Measurements from ENCODE around the gene ABCA4. TPM values are rescaled to one million over a fixed set of nuclear protein-coding genes. Genes with fewer than 3 reads are reported as not detected.

The ABCA4 gene
- total RNA-seq, 1 donor from 2014 or later: not detected

DNA sequence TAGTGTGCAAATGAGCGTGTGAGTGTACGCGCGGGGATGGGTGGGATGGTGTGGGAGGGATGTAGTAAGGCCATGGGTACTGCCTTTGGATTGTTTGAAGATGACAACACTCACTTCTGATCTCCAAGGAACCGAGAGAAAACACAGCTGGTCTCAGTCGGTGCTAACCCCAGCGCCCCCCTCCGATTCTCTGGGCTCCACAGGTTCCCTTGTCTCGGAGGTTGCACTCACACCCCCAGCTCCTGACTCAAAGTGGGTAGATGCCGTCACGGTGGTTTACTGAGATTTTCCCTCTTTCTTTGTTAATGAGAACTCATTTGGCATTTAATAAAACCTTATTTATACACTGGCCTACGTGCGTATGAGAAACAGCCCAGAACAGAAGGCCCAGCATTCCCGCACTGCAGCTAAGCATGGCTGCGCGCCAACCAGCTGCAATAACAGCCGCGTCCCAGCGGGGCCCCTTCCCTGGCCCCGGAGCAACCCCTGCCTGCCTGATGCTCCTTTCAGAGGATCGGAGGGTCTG, 25.8 kb downstream of the ABCA4 start:
- no peak for ATAC-seq (ENCODE audit: low read depth)
- TF ChIP-seq, protein P1, sequence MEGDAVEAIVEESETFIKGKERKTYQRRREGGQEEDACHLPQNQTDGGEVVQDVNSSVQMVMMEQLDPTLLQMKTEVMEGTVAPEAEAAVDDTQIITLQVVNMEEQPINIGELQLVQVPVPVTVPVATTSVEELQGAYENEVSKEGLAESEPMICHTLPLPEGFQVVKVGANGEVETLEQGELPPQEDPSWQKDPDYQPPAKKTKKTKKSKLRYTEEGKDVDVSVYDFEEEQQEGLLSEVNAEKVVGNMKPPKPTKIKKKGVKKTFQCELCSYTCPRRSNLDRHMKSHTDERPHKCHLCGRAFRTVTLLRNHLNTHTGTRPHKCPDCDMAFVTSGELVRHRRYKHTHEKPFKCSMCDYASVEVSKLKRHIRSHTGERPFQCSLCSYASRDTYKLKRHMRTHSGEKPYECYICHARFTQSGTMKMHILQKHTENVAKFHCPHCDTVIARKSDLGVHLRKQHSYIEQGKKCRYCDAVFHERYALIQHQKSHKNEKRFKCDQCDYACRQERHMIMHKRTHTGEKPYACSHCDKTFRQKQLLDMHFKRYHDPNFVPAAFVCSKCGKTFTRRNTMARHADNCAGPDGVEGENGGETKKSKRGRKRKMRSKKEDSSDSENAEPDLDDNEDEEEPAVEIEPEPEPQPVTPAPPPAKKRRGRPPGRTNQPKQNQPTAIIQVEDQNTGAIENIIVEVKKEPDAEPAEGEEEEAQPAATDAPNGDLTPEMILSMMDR (IDR thresholded peaks at IDR 0.05): no peak
- H3K4me1 Mint-ChIP-seq: no peaks in the 10 kb centered on the region

DNA sequence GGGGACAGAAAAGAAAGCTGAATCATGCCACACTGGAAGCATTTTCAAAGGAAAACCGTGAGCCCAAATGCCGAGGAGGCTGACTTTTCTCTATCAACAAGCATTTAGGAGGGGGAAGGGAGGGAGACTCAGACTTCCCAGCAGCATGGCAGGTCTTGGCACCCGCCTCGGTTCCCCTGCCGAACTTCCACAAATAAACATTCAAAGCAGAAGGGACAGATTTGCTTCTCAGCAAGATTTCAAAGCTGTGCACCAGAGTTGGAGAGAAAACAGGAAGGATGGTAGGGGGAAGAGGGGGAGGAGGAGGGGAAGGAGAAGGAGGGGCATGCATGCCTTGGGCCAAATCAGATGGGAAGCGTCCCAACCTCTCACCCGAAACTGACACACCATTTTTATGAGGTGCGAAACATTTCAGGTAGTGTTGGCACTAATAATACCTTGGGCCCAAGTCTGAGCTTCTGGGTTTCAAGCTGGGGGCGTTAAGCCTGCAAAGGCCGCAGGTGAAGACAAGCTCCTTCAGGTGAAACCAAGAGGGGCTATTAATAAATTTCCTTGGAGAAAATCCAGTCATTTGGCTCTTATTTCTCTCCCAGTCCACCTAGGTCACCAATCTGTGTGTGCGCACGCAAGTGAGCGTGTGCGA, 26.4 kb downstream of the ABCA4 start:
- CTCF ChIA-PET: no interaction called here
- POLR2A ChIA-PET: no interaction called here
- TF ChIP-seq, protein P1 (IDR thresholded peaks at IDR 0.05): no peak
- peaks cover 23% of the 10 kb centered on the region for H3K27me3 Mint-ChIP-seq
- H3K36me3 Mint-ChIP-seq (ENCODE audit: low read depth): no peaks in the 10 kb centered on the region
- no peak overlapping the region for H3K4me3 Mint-ChIP-seq
- DNase-seq: no peak
- no peaks in the 10 kb centered on the region for H3K4me1 Mint-ChIP-seq
- intact Hi-C loops (cut with micrococcal nuclease): no loop called here
- H3K27ac Mint-ChIP-seq: no peak overlapping the region
- no peak for ATAC-seq (ENCODE audit: low read depth)
- no peaks in the 10 kb centered on the region for H3K9me3 Mint-ChIP-seq

More for the DNA sequence above, 25.8 kb downstream of the ABCA4 start:
- no peak overlapping the region for H3K4me3 Mint-ChIP-seq
- no peaks in the 10 kb centered on the region for H3K36me3 Mint-ChIP-seq (ENCODE audit: low read depth)
- H3K9me3 Mint-ChIP-seq: no peaks in the 10 kb centered on the region
- no peak for DNase-seq
- H3K27ac Mint-ChIP-seq: no peak overlapping the region
- ChIA-PET CTCF (no interaction called here), POLR2A (no interaction called here)
- H3K27me3 Mint-ChIP-seq: peaks cover 23% of the 10 kb centered on the region
- intact Hi-C loops (cut with micrococcal nuclease): no loop called here

DNA sequence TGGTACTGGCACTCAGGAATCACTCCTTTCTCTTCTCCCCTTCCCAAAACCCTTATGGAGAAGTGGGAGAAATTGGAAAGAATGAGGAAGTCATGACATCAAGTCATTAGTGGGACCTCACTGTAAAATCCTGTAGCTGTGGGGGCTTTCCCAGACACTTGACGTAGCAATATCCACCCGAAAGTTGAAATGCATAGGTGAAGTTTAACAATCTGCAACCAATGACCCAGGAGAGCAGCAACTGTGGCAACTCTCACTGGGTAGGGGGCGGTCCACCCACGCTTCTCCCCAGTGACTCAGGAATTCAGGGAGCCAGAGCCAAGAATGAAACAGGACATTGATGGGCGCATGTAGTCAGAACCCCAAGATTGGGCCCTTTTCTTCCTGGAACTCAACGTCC, 27.0 kb downstream of the ABCA4 start:
- TF ChIP-seq, protein P1 (IDR thresholded peaks at IDR 0.05): no peak
- Mint-ChIP-seq H3K4me1 (no peaks in the 10 kb centered on the region), H3K9me3 (no peaks in the 10 kb centered on the region), H3K36me3 (ENCODE audit: low read depth) (no peaks in the 10 kb centered on the region), H3K27ac (no peak overlapping the region), H3K27me3 (peaks cover 23% of the 10 kb centered on the region), H3K4me3 (no peak overlapping the region)
- CTCF ChIA-PET: no interaction called here
- POLR2A ChIA-PET: no interaction called here
- ATAC-seq (ENCODE audit: low read depth) (no peak), DNase-seq (no peak)
- intact Hi-C loops (cut with micrococcal nuclease): no loop called here

DNA sequence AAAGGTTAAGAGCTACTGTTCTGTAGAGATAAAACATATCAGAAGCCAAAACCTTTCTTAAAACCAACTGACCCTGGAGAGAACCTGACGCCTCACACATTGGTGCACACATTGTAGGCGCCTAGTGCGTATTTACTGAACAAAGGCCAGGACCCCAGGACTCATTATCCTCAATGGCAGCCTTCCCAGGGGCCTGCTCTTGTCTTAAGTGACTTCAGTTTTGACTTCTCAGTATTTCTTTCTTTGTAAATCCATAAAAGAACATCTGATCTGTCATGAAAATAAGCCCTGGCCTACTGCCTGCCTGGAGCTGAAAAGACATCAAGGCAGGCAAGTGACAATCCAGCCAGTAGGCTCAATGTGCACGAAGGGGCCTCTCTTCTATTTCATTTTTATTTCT, 27.6 kb downstream of the ABCA4 start:
- ChIA-PET CTCF (no interaction called here), POLR2A (no interaction called here)
- Mint-ChIP-seq H3K27me3 (peaks cover 25% of the 10 kb centered on the region), H3K9me3 (no peaks in the 10 kb centered on the region), H3K36me3 (ENCODE audit: low read depth) (no peaks in the 10 kb centered on the region), H3K27ac (no peak overlapping the region), H3K4me3 (no peak overlapping the region), H3K4me1 (no peaks in the 10 kb centered on the region)
- intact Hi-C loops (cut with micrococcal nuclease): no loop called here
- no peak for ATAC-seq (ENCODE audit: low read depth)
- no peak for DNase-seq
- TF ChIP-seq, protein P1 (IDR thresholded peaks at IDR 0.05): no peak

DNA sequence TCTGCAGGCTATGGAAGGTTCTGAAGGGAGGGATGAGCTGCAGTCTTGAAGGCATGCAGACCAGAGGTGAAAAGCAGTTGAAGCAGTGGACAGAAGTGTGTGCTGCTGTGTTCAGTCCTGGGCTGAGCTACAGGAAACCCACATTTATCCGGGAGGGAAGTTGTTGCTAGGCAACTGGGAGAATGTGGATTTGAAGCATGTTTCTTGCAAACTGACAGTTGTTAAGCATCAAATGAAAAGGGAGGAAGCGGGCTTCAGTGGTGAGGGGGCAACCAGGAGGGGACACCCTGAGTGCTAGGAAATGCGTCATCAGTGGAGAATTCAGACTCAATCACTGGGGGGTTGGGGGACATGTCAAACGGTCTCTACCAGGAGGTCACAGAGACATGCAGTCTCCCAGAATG, 28.7 kb downstream of the ABCA4 start:
- CTCF ChIA-PET: no interaction called here
- POLR2A ChIA-PET: no interaction called here
- H3K4me1 Mint-ChIP-seq: no peaks in the 10 kb centered on the region
- H3K9me3 Mint-ChIP-seq: no peaks in the 10 kb centered on the region
- intact Hi-C loops (cut with micrococcal nuclease): no loop called here
- ATAC-seq (ENCODE audit: low read depth) (no peak), DNase-seq (no peak)
- H3K27ac Mint-ChIP-seq: no peak overlapping the region
- H3K36me3 Mint-ChIP-seq (ENCODE audit: low read depth): no peaks in the 10 kb centered on the region
- H3K4me3 Mint-ChIP-seq: no peak overlapping the region
- H3K27me3 Mint-ChIP-seq: peaks cover 25% of the 10 kb centered on the region
- TF ChIP-seq, protein P1 (IDR thresholded peaks at IDR 0.05): no peak
